Suppressor macrophage treated with lipopolysaccharide for 4 hours (primary cell): Measurements from ENCODE around the gene DUOXA2.
"Not testable (repeated sequence)": the region's sequence is repeated elsewhere in the genome, so short reads cannot be mapped to it uniquely, and the experiment has no call there.

Experiments used
- DNase-seq: peaks from one replicate; pipeline ENCODE4 v3.0.0-alpha.2; 2020

The DUOXA2 gene

DNA sequence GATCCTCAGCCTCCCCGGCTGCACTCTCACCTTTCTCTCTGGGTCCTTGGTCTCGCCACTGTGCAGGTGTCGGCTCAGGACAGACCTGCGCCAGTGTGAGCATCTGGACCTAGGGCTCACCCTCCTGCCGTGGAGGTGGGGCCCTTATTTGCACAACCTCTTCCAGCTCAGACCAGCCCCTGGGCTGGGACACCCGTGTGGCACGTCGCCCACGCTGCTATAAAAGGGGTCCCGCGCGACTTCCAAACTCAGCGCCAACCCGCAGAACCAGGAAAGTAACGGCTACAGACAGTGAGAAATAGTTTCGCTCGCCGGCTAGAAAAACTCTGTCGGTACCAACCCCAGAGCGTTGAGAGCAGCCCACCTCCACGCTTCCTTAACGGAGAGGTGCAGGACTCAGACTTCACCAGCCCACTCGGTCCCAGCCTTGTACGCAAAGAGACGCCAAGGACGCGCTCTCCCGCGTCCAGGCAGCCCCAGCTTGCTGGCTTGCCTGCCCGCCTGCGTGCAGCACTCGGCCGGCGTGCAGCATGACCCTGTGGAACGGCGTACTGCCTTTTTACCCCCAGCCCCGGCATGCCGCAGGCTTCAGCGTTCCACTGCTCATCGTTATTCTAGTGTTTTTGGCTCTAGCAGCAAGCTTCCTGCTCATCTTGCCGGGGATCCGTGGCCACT lies at the start of gene DUOXA2, which contains the start of gene DUOX2:
TSS of gene DUOXA2 (plus strand) at position 251 of the 675 bp plus-strand sequence. CDS start at position 531, 280 bp downstream.
TSS of gene DUOX2 (minus strand) at position 97 of the 675 bp plus-strand sequence. CDS start 761 bp downstream, outside the sequence.
- DNase-seq, result no peak

DNA sequence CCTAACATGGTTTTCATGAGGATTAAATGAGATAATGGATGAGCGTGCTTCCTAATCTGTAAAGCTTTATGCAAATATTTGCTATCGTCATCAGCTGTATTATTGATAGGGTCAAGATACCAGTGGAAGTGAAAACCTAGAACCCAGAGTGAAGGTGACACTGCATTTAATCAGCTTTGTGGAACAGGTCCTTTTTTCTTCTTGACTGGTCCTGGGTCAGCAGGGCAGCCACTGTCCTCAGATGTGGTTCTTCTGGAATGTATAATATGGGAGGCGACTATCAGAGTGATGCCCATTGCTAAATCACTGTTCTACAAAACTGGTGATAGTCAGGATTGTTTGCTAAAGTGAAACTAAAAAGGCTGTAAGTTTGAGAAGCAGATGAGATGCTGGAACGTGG lies 49.7 kb upstream of the DUOXA2 start:
- DNase-seq, result no peak

DNA sequence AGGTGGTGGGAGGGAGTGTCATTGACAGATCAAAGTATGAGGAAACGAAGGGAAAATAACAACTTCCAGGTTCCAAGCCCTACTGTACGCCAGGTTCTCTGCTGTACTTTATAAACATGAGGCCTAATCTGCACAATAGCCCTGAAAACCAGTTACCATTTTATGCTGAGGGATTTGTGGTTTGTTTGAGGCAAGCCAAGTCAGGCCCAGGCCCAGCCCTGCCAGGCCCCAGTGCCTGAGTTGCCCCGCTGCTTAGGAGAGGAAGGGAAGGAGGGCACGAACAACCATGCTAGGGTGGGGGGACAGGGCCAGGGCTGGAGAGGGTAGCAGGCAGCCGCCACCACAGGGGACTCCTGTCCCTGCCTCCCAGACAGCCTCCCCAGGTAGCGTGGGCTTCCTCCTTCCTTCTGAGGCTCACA lies 44.2 kb upstream of the DUOXA2 start:
- DNase-seq, result not testable (repeated sequence)

DNA sequence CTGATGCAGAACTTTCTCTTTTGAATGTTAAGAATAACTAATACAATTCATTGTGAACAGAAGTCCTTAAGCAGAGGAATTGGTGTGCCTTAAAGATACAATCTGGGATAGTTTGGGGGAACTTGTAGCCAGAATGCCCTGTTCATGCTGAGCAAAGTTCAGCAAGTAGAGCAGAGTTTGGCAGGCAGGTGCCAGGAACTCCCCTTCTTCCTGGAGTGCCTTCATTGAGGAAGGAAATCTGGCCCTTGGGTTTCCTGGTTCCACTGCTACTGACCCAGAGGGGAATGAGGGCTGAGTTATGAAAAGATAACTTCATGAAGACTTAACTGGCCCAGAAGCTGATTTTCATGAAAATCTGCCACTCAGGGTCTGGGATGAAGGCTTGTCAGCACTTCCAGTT lies 40.5 kb upstream of the DUOXA2 start:
- DNase-seq, result not testable (repeated sequence)

DNA sequence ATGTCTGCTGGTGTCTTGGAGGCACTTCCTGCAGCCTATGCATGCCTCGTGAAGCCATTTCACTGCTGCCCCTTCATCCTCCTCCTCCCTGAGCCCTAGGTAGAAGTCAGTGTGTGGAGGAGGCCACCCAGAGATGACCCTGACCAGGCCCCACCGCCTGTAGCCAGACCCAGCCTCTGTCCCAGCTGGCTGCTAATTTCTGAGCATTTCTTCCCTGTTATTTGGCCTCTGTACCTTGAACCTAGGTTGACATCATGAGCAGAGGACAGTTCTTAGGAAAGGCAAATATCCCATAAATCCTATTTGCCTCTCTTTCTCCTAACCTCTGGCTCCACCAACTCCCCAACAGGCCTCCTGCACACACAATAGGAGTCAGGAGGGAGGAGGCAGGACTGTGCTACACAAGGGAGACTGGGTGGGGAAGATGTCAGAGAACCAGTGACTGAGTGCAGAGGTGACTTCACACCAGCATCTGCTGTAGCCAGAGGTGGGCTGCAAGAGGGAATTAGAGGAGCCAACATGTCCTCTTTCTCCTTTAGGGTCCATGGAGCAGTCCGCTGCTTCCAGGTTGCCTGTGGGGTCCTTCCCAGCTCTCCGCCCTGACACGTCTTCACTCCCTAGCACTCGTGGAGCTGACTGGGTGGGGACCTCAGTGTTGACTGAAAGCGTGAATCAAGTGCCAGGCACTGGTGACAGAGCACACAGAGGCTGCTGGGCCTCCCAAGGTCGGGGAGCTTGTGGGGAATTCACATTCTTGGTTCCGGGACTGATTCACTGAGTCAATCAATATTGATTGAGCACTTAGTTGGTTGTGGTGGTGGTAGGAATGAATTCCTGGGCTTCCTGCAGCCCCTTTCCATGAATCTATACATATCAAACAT lies 38.4 kb upstream of the DUOXA2 start:
- not testable (repeated sequence) for DNase-seq

DNA sequence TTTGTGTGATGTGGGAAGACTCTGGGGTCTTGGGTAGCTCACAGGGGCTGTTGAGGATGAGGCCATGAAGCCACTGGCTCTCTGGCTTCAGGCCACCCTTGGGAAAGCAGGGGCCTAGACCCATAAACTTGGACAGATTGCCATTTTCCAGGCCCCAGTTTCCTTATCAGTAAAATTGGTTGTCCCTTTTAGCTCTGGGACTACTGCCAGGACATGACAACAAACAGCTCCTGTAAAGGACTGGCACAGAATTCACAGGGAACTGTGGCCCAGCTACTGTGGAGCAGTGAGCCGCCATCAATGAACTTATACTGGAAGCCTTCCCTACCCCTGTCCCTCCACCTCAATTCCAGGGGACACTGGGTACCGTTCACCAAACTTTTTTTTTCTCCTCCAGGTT lies 36.7 kb upstream of the DUOXA2 start:
- DNase-seq, result not testable (repeated sequence)

DNA sequence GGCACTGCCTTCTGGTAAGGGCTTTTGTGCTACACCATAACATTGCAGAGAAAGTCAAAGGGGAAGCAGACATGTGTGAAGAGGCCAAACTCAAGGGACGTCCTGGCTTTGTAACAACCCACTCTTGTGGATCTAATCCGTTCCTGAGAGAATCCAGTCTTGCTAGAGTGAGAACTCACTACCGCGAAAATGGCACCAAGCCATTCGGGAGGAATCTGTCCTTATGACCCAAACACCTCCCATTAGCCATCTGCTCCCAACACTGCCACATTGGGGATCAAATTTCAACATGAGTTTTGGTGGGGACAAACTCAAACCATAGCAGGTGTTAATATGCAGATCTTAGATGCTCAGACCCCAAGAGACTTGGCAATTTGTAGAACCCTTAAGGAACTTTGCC lies 34.9 kb upstream of the DUOXA2 start:
- DNase-seq, result not testable (repeated sequence)

DNA sequence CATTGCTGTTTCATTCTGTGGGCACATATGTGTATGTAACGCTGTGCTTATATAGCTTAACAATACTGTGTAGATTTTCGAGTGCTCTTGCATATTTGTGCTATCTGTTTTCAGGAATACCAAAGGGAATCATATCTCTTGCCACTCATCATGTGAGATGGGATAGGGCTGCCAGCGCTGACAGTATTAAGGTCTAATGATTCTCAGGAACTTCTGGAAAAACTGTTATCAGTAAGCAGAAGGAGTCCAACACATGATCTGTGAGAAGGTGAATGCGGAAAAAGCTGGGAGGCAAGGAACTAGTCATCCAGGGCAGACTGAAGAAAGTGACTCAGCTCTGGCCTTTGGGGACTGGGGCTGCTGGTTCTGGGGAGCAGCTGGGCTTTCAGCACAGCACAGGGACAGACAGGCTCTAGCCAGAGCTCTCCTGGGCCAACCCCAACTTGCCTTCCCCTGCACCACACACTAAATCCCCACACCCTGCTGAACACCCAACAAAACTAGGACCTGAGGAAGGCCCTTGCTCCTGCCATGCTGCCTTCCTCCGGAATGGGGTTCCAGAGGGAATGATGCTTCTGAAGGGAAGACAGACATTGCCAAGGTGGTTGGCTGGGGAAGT lies 34.4 kb upstream of the DUOXA2 start:
- not testable (repeated sequence) for DNase-seq

DNA sequence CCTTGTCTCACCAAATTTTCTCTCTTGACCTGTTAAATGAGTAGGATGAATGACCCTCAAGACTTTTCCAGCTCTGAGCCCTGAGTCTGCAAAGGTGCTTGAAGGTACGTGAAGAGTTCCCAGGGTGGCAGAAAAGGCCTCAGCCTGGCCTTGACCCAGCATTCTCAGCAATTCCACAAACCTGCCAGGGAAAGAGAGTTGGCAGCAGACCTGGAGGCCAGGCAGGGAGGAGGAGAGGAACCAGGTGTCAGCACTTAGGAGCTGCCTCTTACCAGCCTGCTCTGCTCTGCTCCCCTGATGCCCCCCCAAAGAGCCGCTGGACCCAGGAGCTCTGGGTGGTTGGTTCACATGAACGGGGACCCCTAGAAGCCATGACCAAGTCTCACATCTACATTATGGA lies 33.5 kb upstream of the DUOXA2 start:
- DNase-seq, result not testable (repeated sequence)

DNA sequence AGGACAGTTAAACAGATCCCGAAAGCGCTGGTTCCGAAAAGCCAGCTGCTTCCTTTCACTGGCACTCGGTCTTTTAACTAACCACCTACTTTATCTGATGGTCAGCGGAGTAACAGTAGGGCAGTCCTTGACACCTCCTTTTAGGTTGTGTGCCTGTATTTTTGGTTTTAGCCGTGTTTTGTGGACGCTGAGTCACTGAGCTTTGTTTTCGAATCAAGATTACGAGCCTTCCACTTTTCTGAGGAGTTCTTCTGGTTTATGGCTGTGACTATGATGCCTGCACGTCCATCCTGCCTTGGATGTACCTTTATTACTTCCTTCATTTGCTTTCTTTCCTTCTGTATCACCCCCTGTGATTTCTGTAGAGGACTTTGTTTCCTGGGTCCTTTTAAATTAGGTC lies 31.7 kb upstream of the DUOXA2 start:
- DNase-seq, result not testable (repeated sequence)

DNA sequence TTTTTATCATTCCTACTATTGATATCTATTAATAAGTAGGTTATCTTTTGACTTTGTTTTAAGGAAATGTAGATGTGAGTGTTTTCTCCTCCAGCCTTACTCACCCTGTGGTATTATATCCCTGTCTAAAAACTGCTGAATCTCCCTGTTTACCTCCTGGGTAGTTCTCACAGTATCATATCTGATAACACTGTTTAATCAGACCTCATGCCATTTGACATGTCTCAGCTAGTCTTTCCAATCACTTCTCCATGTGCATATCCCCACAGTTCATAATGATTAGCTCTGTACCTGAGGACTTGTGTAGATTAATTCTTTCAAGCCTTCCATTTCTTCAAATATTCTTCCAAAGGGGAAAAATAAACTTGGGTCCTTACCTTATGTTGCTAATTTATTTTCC lies 30.9 kb upstream of the DUOXA2 start:
- DNase-seq, result no peak

DNA sequence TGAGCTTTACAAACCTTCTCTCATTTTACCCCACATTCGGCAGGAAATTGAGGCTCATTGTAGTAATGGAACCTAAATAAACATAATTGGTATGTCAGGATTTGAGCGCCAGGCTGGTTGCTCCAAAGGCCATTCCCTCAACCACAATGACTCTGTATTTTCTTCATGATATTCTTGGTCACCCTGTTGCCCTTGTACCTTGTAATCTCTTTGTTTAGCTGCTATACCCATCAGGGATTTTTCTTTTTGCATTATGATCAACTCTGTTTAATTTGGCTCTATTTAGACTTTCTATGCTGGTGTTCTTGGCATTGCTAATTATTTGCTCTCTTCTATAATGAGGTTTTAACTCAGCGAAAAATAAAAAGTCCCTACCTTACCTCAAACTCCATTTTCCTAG lies 30.0 kb upstream of the DUOXA2 start:
- no peak for DNase-seq

DNA sequence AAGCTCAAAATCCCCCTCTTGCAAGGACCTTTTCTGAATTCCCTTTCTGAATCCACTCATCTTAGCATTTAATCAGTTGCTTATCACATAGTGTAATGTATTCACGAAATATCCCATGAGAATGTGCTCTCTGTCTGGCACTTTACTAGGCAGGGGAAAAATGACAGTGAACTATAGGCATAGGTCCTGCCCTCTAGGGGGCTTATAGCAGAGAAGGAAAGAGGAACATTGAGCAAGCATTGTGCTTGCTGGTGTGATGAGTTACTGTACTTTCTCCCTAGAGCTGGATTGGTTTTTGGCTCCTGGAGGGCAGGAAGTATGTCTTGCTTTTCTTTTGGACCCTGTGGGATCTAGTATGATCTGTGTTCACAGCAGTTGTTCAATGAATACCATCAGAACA lies 26.6 kb upstream of the DUOXA2 start:
- DNase-seq, result no peak

DNA sequence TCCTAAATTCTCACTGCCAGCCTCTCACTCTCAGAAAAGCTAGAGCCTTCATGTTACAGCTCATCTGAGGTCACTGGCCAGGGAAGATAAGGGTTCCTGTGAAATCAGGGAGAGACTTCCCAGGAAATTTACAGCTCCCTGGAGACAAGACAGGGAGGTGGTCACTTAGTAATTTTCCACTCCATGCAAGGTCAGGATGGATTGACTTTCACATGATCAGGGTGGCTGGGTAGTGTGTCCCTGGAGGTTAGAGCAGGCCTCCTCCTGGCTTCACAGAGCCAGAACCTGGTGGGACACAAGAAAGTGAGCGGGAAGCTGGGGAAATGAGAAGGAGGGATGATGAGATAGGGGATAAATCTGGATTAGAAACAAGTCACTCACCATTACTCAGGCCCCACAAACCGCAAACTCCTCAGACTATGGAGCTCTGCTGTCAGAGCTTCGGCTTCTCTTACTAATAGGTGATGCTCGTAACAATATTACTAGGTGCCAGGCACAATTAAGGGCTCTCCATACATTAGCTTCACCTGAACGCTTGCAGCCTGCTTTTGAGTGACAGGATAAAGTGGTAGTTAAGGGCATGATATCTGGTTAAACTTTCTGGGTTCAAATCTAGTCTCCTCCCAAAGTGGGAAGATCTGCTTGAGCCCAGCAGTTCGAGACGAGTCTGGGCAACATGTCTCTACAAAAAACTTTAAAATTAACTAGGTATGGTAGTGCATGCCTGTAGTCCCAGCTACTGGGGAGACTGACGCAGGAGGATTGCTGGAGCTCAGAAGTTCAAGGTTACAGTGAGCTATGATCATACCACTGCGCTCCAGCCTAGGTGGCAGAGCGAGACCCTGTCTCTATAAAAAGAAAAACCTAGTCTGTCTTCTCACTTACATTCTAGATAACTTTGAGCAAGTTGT lies 25.1 kb upstream of the DUOXA2 start:
- DNase-seq, result no peak

DNA sequence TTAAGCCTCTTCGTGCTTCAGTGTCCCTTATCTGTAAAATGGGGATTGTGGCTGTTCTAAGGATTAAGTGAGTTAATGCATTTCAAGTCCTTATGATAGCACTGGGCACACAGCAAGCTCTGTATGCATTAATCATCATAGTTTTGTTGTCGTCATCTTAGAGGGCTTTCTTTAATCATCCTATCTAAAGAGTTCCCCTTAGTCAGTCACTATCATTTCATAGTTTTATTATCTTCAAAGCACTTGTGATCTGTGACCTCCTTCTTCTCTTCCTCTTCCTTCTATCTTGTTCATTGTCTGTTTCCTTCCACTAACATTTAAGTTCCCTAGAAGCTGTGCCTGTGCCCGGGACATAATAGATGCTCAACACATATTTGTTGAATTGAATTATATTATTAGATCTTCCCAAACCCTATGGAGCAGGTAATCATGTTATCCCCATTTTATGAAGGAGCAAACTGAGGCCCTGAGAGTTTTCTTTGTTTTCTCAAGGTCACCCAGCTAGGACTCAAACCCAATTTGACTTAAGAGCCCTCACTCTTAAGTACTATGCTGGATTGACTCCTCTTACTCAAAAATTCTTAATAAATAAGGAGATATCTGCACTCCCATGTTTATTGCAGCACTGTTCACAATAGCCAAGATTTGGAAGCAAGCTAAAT lies 24.3 kb upstream of the DUOXA2 start:
- no peak for DNase-seq

DNA sequence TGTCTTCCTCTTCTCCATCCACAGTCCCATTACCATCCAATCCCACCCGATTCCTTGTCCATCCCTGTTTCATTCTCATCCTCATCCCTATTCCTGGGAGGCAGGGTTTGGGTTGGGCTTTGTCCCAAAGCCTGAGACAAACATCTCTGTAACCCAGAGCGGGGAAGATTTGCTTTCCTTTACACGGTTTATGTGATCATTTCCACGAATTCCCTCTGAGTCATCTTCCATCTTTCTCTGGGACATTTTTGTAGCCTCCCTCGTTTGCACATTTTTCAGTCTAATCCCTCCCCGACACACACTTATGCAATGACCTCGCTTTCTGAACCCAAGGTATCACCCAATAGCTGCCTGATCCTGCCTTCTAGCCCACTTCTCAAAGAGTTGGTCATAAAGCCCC lies 23.0 kb upstream of the DUOXA2 start:
- DNase-seq, result no peak

DNA sequence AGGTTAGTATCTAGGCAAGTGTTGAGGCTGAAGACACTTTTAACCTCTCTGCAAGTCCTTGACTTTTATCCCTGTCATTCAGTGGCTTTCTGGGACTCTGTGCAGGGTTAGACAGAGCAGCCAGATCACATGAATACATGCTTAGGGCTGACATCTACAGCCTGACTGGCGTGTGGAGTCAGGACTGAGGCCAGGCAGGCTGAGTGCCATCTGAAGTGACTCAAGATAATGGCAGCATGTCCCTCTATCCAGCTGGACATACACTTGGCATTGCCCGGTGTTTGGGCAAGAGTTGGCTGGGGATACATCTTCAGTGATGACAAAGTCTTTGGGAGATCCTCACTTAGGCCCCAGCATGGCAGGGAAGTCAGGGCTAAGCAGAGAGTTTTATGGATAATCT lies 22.6 kb upstream of the DUOXA2 start:
- DNase-seq, result no peak

DNA sequence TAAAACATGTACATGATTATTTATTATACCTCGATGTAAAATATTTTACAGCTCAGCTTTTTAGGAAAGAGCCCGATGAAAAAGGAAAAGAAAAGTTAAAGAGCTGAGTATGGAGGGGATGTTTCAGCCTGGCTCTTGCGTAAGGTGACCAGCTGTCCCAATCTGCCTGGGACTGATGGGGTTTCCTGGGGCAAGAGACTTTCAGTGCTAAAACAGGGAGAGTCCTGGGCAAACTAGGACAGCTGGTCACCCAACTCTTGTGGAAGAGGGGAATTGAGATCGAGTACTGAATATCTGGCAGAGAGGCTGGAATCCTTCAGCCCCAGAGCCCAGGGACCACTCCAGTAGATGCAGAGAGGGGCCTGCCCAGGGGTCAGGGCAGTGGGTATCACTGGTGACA lies 21.1 kb upstream of the DUOXA2 start:
- peak; percentile 15 for DNase-seq

DNA sequence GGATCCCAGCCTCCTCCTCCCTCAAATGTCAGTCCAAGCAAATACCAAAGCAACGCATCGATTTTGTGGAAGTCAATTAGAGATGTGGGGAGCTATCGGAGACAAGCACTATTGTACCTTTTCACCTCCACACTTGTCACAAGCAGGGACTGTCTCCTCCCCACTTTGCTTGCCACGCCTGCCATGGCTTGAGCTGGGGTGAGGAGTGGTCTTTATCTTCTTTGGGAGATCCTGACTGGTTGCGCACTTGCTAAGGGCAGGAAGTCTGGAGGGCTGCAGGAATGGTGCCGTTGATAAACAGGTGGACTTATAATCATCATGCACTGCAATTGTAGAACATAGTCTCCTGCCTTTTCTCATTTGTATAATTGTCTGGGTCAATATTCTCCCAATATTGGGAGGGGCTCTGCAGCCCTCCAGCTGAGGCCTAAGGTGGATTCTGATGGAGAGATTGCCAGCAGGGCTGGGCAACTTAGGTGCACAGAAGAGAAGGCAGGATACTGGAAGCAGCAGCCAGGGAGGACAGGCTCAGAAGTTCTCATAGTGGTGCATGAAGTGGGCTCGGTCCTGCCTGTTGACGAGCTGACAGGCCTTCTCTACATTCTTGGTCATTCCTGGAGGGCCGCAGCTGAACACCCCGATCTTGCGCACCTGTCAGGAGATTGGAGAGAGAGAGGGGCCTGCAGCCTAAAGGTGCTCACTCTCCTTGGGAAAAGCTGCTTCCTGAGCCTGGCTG lies 20.3 kb upstream of the DUOXA2 start:
- DNase-seq, result no peak

DNA sequence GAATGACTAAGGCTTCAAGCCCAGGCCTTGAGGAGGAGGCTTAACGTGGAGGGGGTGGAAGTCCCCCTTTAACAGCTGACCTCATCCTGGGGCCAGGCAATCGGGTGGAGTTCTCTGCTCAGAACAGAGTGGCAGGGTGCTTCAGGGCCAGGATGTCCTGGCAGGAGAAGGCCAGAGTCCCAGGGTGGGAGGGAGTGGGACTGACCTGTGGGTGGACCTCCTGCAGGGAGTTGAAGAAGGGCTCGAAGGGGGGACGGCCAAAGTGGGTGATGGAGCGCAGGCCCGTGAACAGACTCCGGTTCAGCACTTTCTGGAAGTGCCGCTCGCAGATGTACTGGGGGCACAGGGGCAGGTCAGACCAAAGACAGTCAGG lies 19.8 kb upstream of the DUOXA2 start:
- DNase-seq, result no peak

DNA sequence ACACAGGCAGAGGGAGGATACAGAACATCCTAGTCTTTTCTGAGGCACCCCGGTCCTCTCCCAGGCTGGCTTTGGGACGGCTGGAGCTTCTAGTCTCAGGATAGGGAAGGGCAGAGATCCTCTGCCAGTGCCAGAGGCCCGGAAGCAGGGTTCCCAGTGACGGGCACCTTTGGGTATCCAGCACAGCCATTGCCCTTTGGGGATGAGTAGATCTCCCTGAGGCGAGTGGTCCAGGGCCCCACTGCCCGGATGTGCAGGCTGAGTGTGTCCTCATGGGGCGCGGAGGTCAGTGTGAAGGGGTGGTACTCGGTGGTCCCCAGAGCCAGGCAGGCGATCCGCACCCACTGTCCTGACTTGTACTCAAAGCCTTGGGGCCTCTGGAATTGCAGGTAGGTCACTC lies 18.5 kb upstream of the DUOXA2 start:
- no peak for DNase-seq
